ENCODE data around the gene SAT1. TPM values are rescaled to one million over a fixed set of nuclear protein-coding genes. Genes with fewer than 3 reads are reported as not detected.
"Not testable (repeated sequence)": the region's sequence is repeated elsewhere in the genome, so short reads cannot be mapped to it uniquely, and the experiment has no call there.

Gene SAT1
- total RNA-seq, result 71.7 and 81.8 TPM in 2 replicates

GRCh38 chrX:23782863-23783588, at the start of gene SAT1:
SAT1 (plus strand) TSS chrX:23783173; CDS start chrX:23783352, 179 bp downstream.
- DNase-seq (ENCODE audit: low read depth), result peak; percentile 96
- peak within 1 kb of the TSS; percentile 81 for H3K4me3 ChIP-seq (ENCODE audit: low read depth, low read length)
- peak; percentile 63 for TF ChIP-seq CTCF (IDR thresholded peaks at IDR 0.05; ENCODE audit: insufficient read depth, low read depth, low read length)

GRCh38 chrX:23736030-23736429, 46.9 kb upstream of the SAT1 start:
- no peak for TF ChIP-seq CTCF (IDR thresholded peaks at IDR 0.05; ENCODE audit: insufficient read depth, low read depth, low read length)
- H3K4me3 ChIP-seq (ENCODE audit: low read depth, low read length), result no peak overlapping the region
- DNase-seq (ENCODE audit: low read depth), result peak; percentile 34

GRCh38 chrX:23737413-23737812, 45.6 kb upstream of the SAT1 start:
- TF ChIP-seq CTCF (IDR thresholded peaks at IDR 0.05; ENCODE audit: insufficient read depth, low read depth, low read length), result no peak
- H3K4me3 ChIP-seq (ENCODE audit: low read depth, low read length), result no peak overlapping the region
- DNase-seq (ENCODE audit: low read depth), result peak; percentile 23

- peak overlapping the region; percentile 76 for H3K4me3 ChIP-seq (ENCODE audit: low read depth, low read length)
- DNase-seq (ENCODE audit: low read depth), result peak; percentile 78
- TF ChIP-seq CTCF (IDR thresholded peaks at IDR 0.05; ENCODE audit: insufficient read depth, low read depth, low read length), result no peak
Observed at GRCh38 chrX:23742174-23742696, 40.7 kb upstream of the SAT1 start.

- H3K4me3 ChIP-seq (ENCODE audit: low read depth, low read length), result peak within 1 kb of the TSS; percentile 76
- TF ChIP-seq CTCF (IDR thresholded peaks at IDR 0.05; ENCODE audit: insufficient read depth, low read depth, low read length), result no peak
- peak; percentile 96 for DNase-seq (ENCODE audit: low read depth)
Observed at GRCh38 chrX:23742697-23743622, 40.0 kb upstream of the SAT1 start, which contains the start of gene ACOT9. ACOT9 (minus strand) TSS chrX:23743276; CDS start chrX:23743144, 132 bp downstream.

- DNase-seq (ENCODE audit: low read depth), result not testable (repeated sequence)
- H3K4me3 ChIP-seq (ENCODE audit: low read depth, low read length), result peak overlapping the region; percentile 76
Observed at GRCh38 chrX:23743623-23743971, 39.4 kb upstream of the SAT1 start.

GRCh38 chrX:23745786-23746185, 37.2 kb upstream of the SAT1 start:
- no peak for DNase-seq (ENCODE audit: low read depth)
- TF ChIP-seq CTCF (IDR thresholded peaks at IDR 0.05; ENCODE audit: insufficient read depth, low read depth, low read length), result no peak
- no peak overlapping the region for H3K4me3 ChIP-seq (ENCODE audit: low read depth, low read length)

Data from fibroblast of villous mesenchyme (primary cell).